Loucy (cell line): ENCODE measurements around the gene RYR2.
"Not testable (repeated sequence)": the region's sequence is repeated elsewhere in the genome, so short reads cannot be mapped to it uniquely, and the experiment has no call there.

Experiments used
- H2AFZ ChIP-seq: fragments of 200-600 bp; sonication (generic); 2 replicates; pipeline ENCODE4 v1.6.0; 2016; ENCODE audit warnings: antibody characterized with exemption, mild to moderate bottlenecking, low read length, moderate library complexity
- H3F3A ChIP-seq: fragments of 200-600 bp; 2 replicates; pipeline ENCODE4 v1.6.0; 2016; ENCODE audit warnings: antibody characterized with exemption, low read depth, mild to moderate bottlenecking
- H3K27me3 ChIP-seq: fragments of 200-600 bp; sonication (generic); 2 replicates; pipeline ENCODE4 v1.6.1; 2014; ENCODE audit warnings: low read length, mild to moderate bottlenecking; ENCODE audit not compliant: insufficient read depth, poor library complexity, severe bottlenecking
- H3K36me3 ChIP-seq: fragments of 200-600 bp; sonication (generic); 2 replicates; pipeline ENCODE4 v1.6.1; 2016; ENCODE audit warnings: low read length; ENCODE audit not compliant: insufficient read depth
- H3K4me1 ChIP-seq: fragments of 200-600 bp; sonication (generic); 2 replicates; pipeline ENCODE4 v1.5.1; 2014; ENCODE audit warnings: low read length, mild to moderate bottlenecking; ENCODE audit not compliant: insufficient read depth, poor library complexity, severe bottlenecking
- H3K4me2 ChIP-seq: fragments of 200-600 bp; sonication (generic); 2 replicates; pipeline ENCODE4 v1.6.0; 2014; ENCODE audit warnings: antibody characterized with exemption, low read length, low read depth, mild to moderate bottlenecking; ENCODE audit not compliant: poor library complexity, severe bottlenecking
- H3K4me3 ChIP-seq: fragments of 200-600 bp; sonication (generic); 2 replicates; pipeline ENCODE4 v1.5.1; 2014; ENCODE audit warnings: low read length, mild to moderate bottlenecking, mixed read lengths; ENCODE audit not compliant: poor library complexity, severe bottlenecking
- H3K79me2 ChIP-seq: fragments of 200-600 bp; sonication (generic); 2 replicates; pipeline ENCODE4 v1.6.1; 2014; ENCODE audit warnings: low read length; ENCODE audit not compliant: insufficient read depth
- H3K9ac ChIP-seq: fragments of 200-600 bp; sonication (generic); 2 replicates; pipeline ENCODE4 v1.6.0; 2014; ENCODE audit warnings: mild to moderate bottlenecking, low read depth, low read length, moderate library complexity; ENCODE audit not compliant: poor library complexity, severe bottlenecking
- H3K9me2 ChIP-seq: fragments of 200-600 bp; sonication (generic); replicated peaks from 2 replicates; pipeline ENCODE4 v1.6.1; 2016; ENCODE audit warnings: low read depth, low read length, mixed read lengths
- H3K9me3 ChIP-seq: fragments of 200-600 bp; sonication (generic); 2 replicates; pipeline ENCODE4 v1.6.1; 2014; ENCODE audit warnings: mild to moderate bottlenecking, antibody characterized with exemption, low read length, low read depth; ENCODE audit not compliant: insufficient read depth
- H4K20me1 ChIP-seq: fragments of 200-600 bp; sonication (generic); 2 replicates; pipeline ENCODE4 v1.6.0; 2014; ENCODE audit warnings: antibody characterized with exemption, low read length, mild to moderate bottlenecking; ENCODE audit not compliant: insufficient read depth, poor library complexity, severe bottlenecking
- CTCF ChIP-seq: fragments of 200-600 bp; sonication (generic); conservative IDR thresholded peaks from 2 replicates; pipeline ENCODE4 v1.5.1; 2014; ENCODE audit warnings: mild to moderate bottlenecking, antibody characterized with exemption, low read length
- EZH2phosphoT487 ChIP-seq: fragments of 200-600 bp; IDR thresholded peaks from 2 replicates; pipeline ENCODE4 v1.6.1; 2018; ENCODE audit warnings: antibody characterized with exemption, mild to moderate bottlenecking, moderate library complexity, borderline replicate concordance

Gene RYR2

GRCh38 chr1:237841485-237841884 lies 799.5 kb downstream of the RYR2 start:
- no peaks in the 10 kb centered on the region for H3K4me1 ChIP-seq
- H2AFZ ChIP-seq = no peak overlapping the region
- no peak overlapping the region for H3K4me3 ChIP-seq
- no peaks in the 10 kb centered on the region for H3K36me3 ChIP-seq
- H3K9me3 ChIP-seq = 0 out of 2 replicates have a peak, but pooled peaks cover 3% of the 10 kb centered on the region
- H3K9ac ChIP-seq = no peak overlapping the region
- H3K27me3 ChIP-seq = no peaks in the 10 kb centered on the region
- H3F3A ChIP-seq = no peaks in the 10 kb centered on the region
- no peaks in the 10 kb centered on the region for H3K9me2 ChIP-seq
- TF ChIP-seq CTCF (no peak), EZH2phosphoT487 (no peak)
- H3K79me2 ChIP-seq = no peaks in the 10 kb centered on the region
- no peak overlapping the region for H3K4me2 ChIP-seq
- no peaks in the 10 kb centered on the region for H4K20me1 ChIP-seq

GRCh38 chr1:237843516-237843915 lies 801.5 kb downstream of the RYR2 start:
- H3K4me1 ChIP-seq, H4K20me1 ChIP-seq, H3K79me2 ChIP-seq, H3K9ac ChIP-seq, H3K36me3 ChIP-seq, H3K9me2 ChIP-seq, H3F3A ChIP-seq, H3K9me3 ChIP-seq, H3K4me3 ChIP-seq, H3K4me2 ChIP-seq, H2AFZ ChIP-seq, H3K27me3 ChIP-seq: not testable (repeated sequence)

- Histone ChIP-seq H4K20me1 (no peaks in the 10 kb centered on the region), H3K9me3 (no peaks in the 10 kb centered on the region), H3K4me2 (no peak overlapping the region), H2AFZ (no peak overlapping the region), H3K79me2 (no peaks in the 10 kb centered on the region), H3F3A (no peaks in the 10 kb centered on the region), H3K9me2 (no peaks in the 10 kb centered on the region), H3K36me3 (no peaks in the 10 kb centered on the region), H3K27me3 (no peaks in the 10 kb centered on the region), H3K4me1 (no peaks in the 10 kb centered on the region), H3K9ac (no peak overlapping the region), H3K4me3 (no peak overlapping the region)
- TF ChIP-seq EZH2phosphoT487 (no peak), CTCF (peak; percentile 66)
These were observed 809.3 kb downstream of the RYR2 start for GRCh38 chr1:237851210-237851845.

GRCh38 chr1:237852342-237852741 lies 810.4 kb downstream of the RYR2 start:
- Histone ChIP-seq H3K9me2 (no peaks in the 10 kb centered on the region), H3K4me2 (no peak overlapping the region), H3K9me3 (no peaks in the 10 kb centered on the region), H2AFZ (no peak overlapping the region), H3K4me1 (no peaks in the 10 kb centered on the region), H4K20me1 (no peaks in the 10 kb centered on the region), H3F3A (no peaks in the 10 kb centered on the region), H3K9ac (no peak overlapping the region), H3K27me3 (no peaks in the 10 kb centered on the region), H3K4me3 (no peak overlapping the region), H3K36me3 (no peaks in the 10 kb centered on the region), H3K79me2 (no peaks in the 10 kb centered on the region)
- TF ChIP-seq EZH2phosphoT487 (no peak), CTCF (no peak)
